Mucosa of descending colon (tissue), 3 donors: ENCODE measurements around the gene SORCS2. TPM values are rescaled to one million over a fixed set of nuclear protein-coding genes. Genes with fewer than 3 reads are reported as not detected.

ENCODE experiments used
- ATAC-seq: fragments of 200-7000 bp; cut with Tn5 transposase; one replicate; pipeline ENCODE4 v1.9.1; 2020; ENCODE audit warnings: mild to moderate bottlenecking, moderate library complexity
- DNase-seq, 3 donors: peaks; one replicate each; pipeline ENCODE4 v3.0.0-alpha.2; 2020
- H3K36me3 ChIP-seq: fragments of 200-600 bp; one replicate; pipeline ENCODE4 v1.8.0; 2021; ENCODE audit warnings: low read depth, mild to moderate bottlenecking
- H3K4me1 ChIP-seq: fragments of 200-600 bp; one replicate; pipeline ENCODE4 v1.8.0; 2021; ENCODE audit warnings: low read depth, mild to moderate bottlenecking
- H3K4me3 ChIP-seq: fragments of 200-600 bp; one replicate; pipeline ENCODE4 v1.8.0; 2021; ENCODE audit warnings: mild to moderate bottlenecking
- H3K9me3 ChIP-seq: fragments of 200-600 bp; one replicate; pipeline ENCODE4 v1.8.0; 2021; ENCODE audit warnings: mild to moderate bottlenecking
- intact Hi-C, 2 donors: fragments of 100-400 bp; cut with DNase I in 1 of 2; cut with micrococcal nuclease in 1 of 2; formaldehyde crosslinking; loops; one replicate each; pipeline versions ENCODE4 v1.11.0 to v1.11.1; 2022; cut with DNase I, micrococcal nuclease
- total RNA-seq, 3 donors: library from RNA; stranded (reverse); fragmentation: NEBNext Ultra II Directional in 2 of 3; extraction: Animal tissue kit (Norgen Biotek cat#: 25700) in 2 of 3; gene quantifications; one replicate each; pipeline versions ENCODE4 v1.2.1 to v1.2.4, GENCODE V29; 2021 to 2023
- TF ChIP-seq, protein P1 (sequence below): fragments of 200-600 bp; IDR thresholded peaks from one replicate; pipeline ENCODE4 v1.8.0; 2022; ENCODE audit warnings: antibody characterized with exemption, mild to moderate bottlenecking
- donor health status: DM: no; HTN: no; CAD: no; lungs with moderate emphysema.
- donor health status: DM: no; HTN: no; CAD: no.
- donor health status: DM: no; HTN: yes; CAD: no.

The SORCS2 gene
- total RNA-seq, 3 donors from 2014 or later, result 0.20 to 3.1 (median 1.5) TPM

GRCh38 chr4:7638489-7638888, 446.2 kb downstream of the SORCS2 start:
- TF ChIP-seq, protein P1, sequence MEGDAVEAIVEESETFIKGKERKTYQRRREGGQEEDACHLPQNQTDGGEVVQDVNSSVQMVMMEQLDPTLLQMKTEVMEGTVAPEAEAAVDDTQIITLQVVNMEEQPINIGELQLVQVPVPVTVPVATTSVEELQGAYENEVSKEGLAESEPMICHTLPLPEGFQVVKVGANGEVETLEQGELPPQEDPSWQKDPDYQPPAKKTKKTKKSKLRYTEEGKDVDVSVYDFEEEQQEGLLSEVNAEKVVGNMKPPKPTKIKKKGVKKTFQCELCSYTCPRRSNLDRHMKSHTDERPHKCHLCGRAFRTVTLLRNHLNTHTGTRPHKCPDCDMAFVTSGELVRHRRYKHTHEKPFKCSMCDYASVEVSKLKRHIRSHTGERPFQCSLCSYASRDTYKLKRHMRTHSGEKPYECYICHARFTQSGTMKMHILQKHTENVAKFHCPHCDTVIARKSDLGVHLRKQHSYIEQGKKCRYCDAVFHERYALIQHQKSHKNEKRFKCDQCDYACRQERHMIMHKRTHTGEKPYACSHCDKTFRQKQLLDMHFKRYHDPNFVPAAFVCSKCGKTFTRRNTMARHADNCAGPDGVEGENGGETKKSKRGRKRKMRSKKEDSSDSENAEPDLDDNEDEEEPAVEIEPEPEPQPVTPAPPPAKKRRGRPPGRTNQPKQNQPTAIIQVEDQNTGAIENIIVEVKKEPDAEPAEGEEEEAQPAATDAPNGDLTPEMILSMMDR, result no peak
- H3K36me3 ChIP-seq, result no peaks in the 10 kb centered on the region

GRCh38 chr4:7638984-7639789, 446.8 kb downstream of the SORCS2 start:
- ATAC-seq (peak; percentile 24), DNase-seq (no peak)
- intact Hi-C loops, result no loop called here
- H3K9me3 ChIP-seq, result no peaks in the 10 kb centered on the region
- H3K36me3 ChIP-seq, result no peaks in the 10 kb centered on the region
- H3K4me3 ChIP-seq, result no peak overlapping the region
- TF ChIP-seq, protein P1, result no peak
- no peaks in the 10 kb centered on the region for H3K4me1 ChIP-seq

More at GRCh38 chr4:7638489-7638888, 446.2 kb downstream of the SORCS2 start:
- DNase-seq (no peak), ATAC-seq (peak; percentile 14)
- Histone ChIP-seq H3K9me3 (no peaks in the 10 kb centered on the region), H3K4me1 (no peaks in the 10 kb centered on the region), H3K4me3 (no peak overlapping the region)
- intact Hi-C loops, result no loop called here

- DNase-seq (no peak), ATAC-seq (no peak)
- TF ChIP-seq, protein P1, result no peak
Observed at GRCh38 chr4:7640136-7640535, 447.8 kb downstream of the SORCS2 start.

DNA sequence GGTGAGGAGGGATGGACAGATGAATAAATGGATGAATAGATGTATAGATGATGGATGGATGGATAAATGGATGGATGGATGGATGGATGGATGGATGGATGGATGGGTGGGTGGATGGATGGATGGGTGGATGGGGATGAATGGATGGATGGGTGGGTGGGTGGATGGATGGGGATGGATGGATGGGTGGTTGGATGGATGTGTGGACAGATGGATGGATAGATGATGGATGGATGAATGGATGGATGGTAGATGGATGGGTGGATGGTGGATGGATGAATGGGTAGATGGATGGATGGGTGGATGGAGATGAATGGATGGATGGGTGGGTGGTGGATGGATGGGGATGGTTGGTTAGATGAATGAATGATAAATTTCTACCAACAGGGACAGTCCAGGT, 449.4 kb downstream of the SORCS2 start:
- Histone ChIP-seq H3K9me3 (no peaks in the 10 kb centered on the region), H3K4me3 (no peak overlapping the region), H3K36me3 (no peaks in the 10 kb centered on the region), H3K4me1 (no peaks in the 10 kb centered on the region)
- DNase-seq (no peak), ATAC-seq (no peak)
- intact Hi-C loops, result no loop called here
- TF ChIP-seq, protein P1, result no peak

More at GRCh38 chr4:7640136-7640535, 447.8 kb downstream of the SORCS2 start:
- H3K4me3 ChIP-seq, result no peak overlapping the region
- H3K36me3 ChIP-seq, result no peaks in the 10 kb centered on the region
- no peaks in the 10 kb centered on the region for H3K4me1 ChIP-seq
- intact Hi-C loops, result no loop called here
- no peaks in the 10 kb centered on the region for H3K9me3 ChIP-seq

- no peak for DNase-seq
- Histone ChIP-seq H3K4me3 (no peak overlapping the region), H3K4me1 (no peaks in the 10 kb centered on the region), H3K9me3 (no peaks in the 10 kb centered on the region), H3K36me3 (no peaks in the 10 kb centered on the region)
- no peak for ATAC-seq
- TF ChIP-seq, protein P1, result no peak
- intact Hi-C loops, result no loop called here
Observed at GRCh38 chr4:7642741-7643458, 450.6 kb downstream of the SORCS2 start.
